Fibroblast of lung (primary cell): ENCODE data around the gene NR6A1. TPM values are rescaled to one million over a fixed set of nuclear protein-coding genes. Genes with fewer than 3 reads are reported as not detected.

Experiments
- DNase-seq, 2 donors: peaks; one replicate each; pipeline versions ENCODE4 v3.0.0 to v3.0.0-alpha.2; 2010; ENCODE audit warnings: low read depth in 2 of 2
- H2AFZ ChIP-seq: 2 replicates; pipeline ENCODE4 v1.5.1; 2012; ENCODE audit warnings: low read length, control low read depth, inconsistent platforms
- H3K27ac ChIP-seq: 2 replicates; pipeline ENCODE4 v1.5.1; 2011; ENCODE audit warnings: low read length, control low read depth; ENCODE audit not compliant: insufficient read depth
- H3K27me3 ChIP-seq: 2 replicates; pipeline ENCODE4 v1.5.1; 2011; ENCODE audit warnings: mild to moderate bottlenecking, low read length; ENCODE audit not compliant: control insufficient read depth, insufficient read depth
- H3K36me3 ChIP-seq: 2 replicates; pipeline ENCODE4 v1.5.1; 2011; ENCODE audit warnings: low read length; ENCODE audit not compliant: control insufficient read depth, insufficient read depth
- H3K4me1 ChIP-seq: 2 replicates; pipeline ENCODE4 v1.5.1; 2011; ENCODE audit warnings: low read length; ENCODE audit not compliant: control insufficient read depth, insufficient read depth; ENCODE audit errors: extremely low read depth
- H3K4me2 ChIP-seq: 2 replicates; pipeline ENCODE4 v1.5.1; 2011; ENCODE audit warnings: low read length, control low read depth; ENCODE audit not compliant: insufficient read depth; ENCODE audit errors: extremely low read depth
- H3K4me3 ChIP-seq, 4 experiments: fragments of 200-600 bp in 1 of 4; sonication (generic) in 1 of 4; replicated peaks in 1 of 4; 2 replicates each; pipeline ENCODE4 v1.5.1; 2011 to 2016; ENCODE audit warnings: low read length in 4 of 4, low read depth in 3 of 4, mild to moderate bottlenecking in 3 of 4, control low read depth in 2 of 4, inconsistent platforms in 1 of 4, mixed read lengths in 1 of 4; ENCODE audit not compliant: insufficient read depth in 1 of 4; ENCODE audit errors: control extremely low read depth in 1 of 4
- H3K79me2 ChIP-seq: 2 replicates; pipeline ENCODE4 v1.5.1; 2012; ENCODE audit warnings: mild to moderate bottlenecking, low read length, inconsistent platforms; ENCODE audit not compliant: control insufficient read depth, insufficient read depth
- H3K9ac ChIP-seq: 2 replicates; pipeline ENCODE4 v1.5.1; 2011; ENCODE audit warnings: mild to moderate bottlenecking, low read length, control low read depth; ENCODE audit not compliant: insufficient read depth
- H3K9me3 ChIP-seq: 2 replicates; pipeline ENCODE4 v1.5.1; 2012; ENCODE audit warnings: low read depth, low read length; ENCODE audit not compliant: control insufficient read depth, insufficient read depth
- H4K20me1 ChIP-seq: 2 replicates; pipeline ENCODE4 v1.5.1; 2011; ENCODE audit warnings: low read length; ENCODE audit not compliant: control insufficient read depth, insufficient read depth; ENCODE audit errors: extremely low read depth
- CTCF ChIP-seq, 2 donors: IDR thresholded peaks in 1 of 2; conservative IDR thresholded peaks in 1 of 2; 1 replicate in 1 of 2; 2 replicates in 1 of 2; pipeline ENCODE4 v1.5.1; 2011 to 2012; ENCODE audit warnings: low read length in 2 of 2, control low read depth in 1 of 2, inconsistent platforms in 1 of 2, low read depth in 1 of 2, mild to moderate bottlenecking in 1 of 2
- EZH2 ChIP-seq: IDR thresholded peaks from 2 replicates; pipeline ENCODE4 v1.5.1; 2012; ENCODE audit warnings: low read length, control low read depth, mild to moderate bottlenecking; ENCODE audit errors: missing control alignments
- polyA plus RNA-seq, 2 donors: library from polyadenylated mRNA; depleted of rRNA in 1 of 2; stranded (reverse) in 1 of 2; unstranded in 1 of 2; fragments of >200 nt; gene quantifications; 2 replicates each; pipeline ENCODE4 v1.2.1, GENCODE V29; 2011 to 2012; ENCODE audit warnings: missing spikeins in 1 of 2
- total RNA-seq: library from RNA; depleted of rRNA; stranded (reverse); fragments of >200 nt; gene quantifications from 2 replicates; pipeline ENCODE4 v1.2.1, GENCODE V29; 2014

Gene NR6A1
- total and polyA plus RNA-seq, 2 donors (not counting 1 experiment from before 2014, with no cell fraction given), result 0.07 to 0.50 TPM

- no peak overlapping the region for H3K4me3 ChIP-seq
- TF ChIP-seq CTCF (conservative IDR thresholded peaks at IDR 0.05 in 1 of 2, IDR thresholded peaks at IDR 0.05 in 1 of 2; ENCODE audit: low read depth in 1 of 2, low read length in 2 of 2), result peak; percentile 6 to 16
- TF ChIP-seq EZH2, result no peak
- no peak overlapping the region for H3K9ac ChIP-seq
Observed at GRCh38 chr9:124812441-124812876, 41.3 kb upstream of the NR6A1 start.

DNA sequence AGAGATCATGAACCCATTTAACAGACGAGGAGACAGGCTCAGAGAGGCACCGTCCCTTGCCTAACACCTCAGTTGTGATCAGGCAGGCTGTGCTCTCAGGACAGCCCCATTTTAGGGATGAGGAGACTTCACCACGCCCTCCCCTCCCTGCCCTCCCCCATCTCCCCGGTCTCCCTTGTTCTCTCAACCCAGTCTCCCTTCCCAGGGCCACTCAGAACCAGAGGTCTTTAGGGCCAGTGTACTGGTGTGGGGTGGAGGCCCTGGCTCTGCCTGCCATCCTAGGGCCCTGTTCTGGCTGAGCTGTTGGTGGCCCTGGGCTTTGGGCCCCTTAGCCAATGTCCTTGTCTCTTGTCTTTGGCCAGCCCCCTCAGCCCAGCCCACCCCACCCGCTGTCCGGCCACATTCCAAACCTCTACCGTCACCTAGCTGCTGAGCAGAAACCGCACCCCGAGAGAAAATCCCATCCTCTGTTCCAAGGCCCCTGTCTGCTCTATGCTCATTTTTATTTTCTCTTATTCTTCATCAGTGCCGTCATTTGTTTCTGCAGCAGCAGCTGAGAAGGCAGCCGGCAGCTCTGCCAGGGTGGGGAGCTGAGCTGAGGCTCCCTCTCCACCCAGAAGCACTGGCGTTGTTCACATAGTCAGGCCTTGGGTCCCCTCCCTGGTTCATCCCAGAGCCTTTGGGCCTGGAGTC lies 39.7 kb upstream of the NR6A1 start:
- Histone ChIP-seq H3K27me3 (no peaks in the 10 kb centered on the region), H3K4me2 (peak overlapping the region; percentile 4), H3K9ac (no peak overlapping the region), H2AFZ (peak overlapping the region; percentile 30), H3K36me3 (no peaks in the 10 kb centered on the region), H3K9me3 (no peaks in the 10 kb centered on the region), H4K20me1 (no peaks in the 10 kb centered on the region), H3K4me3 (no peak overlapping the region), H3K79me2 (no peaks in the 10 kb centered on the region), H3K27ac (peak overlapping the region; percentile 80), H3K4me1 (peaks cover 14% of the 10 kb centered on the region)
- peak; percentile 79 to 94 for DNase-seq
- TF ChIP-seq EZH2 (no peak), CTCF (conservative IDR thresholded peaks at IDR 0.05 in 1 of 2, IDR thresholded peaks at IDR 0.05 in 1 of 2; ENCODE audit: low read depth in 1 of 2, low read length in 2 of 2) (no peak)

More at GRCh38 chr9:124812441-124812876, 41.3 kb upstream of the NR6A1 start:
- no peak overlapping the region for H2AFZ ChIP-seq
- H3K27me3 ChIP-seq, result no peaks in the 10 kb centered on the region
- no peaks in the 10 kb centered on the region for H4K20me1 ChIP-seq
- DNase-seq, result peak; percentile 95 to 100
- no peaks in the 10 kb centered on the region for H3K79me2 ChIP-seq
- H3K4me2 ChIP-seq, result peak overlapping the region; percentile 4
- H3K9me3 ChIP-seq, result no peaks in the 10 kb centered on the region
- peaks cover 14% of the 10 kb centered on the region for H3K4me1 ChIP-seq
- no peak overlapping the region for H3K27ac ChIP-seq
- H3K36me3 ChIP-seq, result no peaks in the 10 kb centered on the region

DNA sequence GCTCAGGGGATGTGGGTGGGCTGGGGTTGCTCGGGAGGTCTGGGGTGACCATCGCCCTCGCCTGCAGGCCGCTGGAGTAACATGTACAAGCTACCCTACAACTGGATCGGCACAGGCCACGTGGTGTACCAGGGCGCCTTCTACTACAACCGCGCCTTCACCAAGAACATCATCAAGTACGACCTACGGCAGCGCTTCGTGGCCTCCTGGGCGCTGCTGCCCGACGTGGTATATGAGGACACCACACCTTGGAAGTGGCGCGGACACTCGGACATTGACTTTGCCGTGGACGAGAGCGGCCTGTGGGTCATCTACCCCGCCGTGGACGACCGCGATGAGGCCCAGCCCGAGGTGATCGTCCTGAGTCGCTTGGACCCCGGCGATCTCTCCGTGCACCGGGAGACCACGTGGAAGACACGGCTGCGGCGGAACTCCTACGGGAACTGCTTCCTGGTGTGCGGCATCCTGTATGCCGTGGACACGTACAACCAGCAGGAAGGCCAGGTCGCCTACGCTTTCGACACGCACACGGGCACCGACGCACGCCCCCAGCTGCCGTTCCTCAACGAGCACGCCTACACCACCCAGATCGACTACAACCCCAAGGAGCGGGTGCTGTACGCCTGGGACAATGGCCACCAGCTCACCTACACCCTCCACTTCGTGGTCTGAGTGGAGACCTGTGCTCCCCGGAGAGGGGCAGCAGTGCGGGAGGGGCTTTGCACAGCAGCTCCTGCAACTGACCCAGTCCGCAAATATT lies 38.8 kb upstream of the NR6A1 start:
- DNase-seq, result no peak
- Histone ChIP-seq H3K4me2 (no peak overlapping the region), H3K9ac (no peak overlapping the region), H4K20me1 (no peaks in the 10 kb centered on the region), H3K9me3 (no peaks in the 10 kb centered on the region), H3K79me2 (no peaks in the 10 kb centered on the region), H2AFZ (no peak overlapping the region), H3K27ac (no peak overlapping the region), H3K4me1 (peaks cover 14% of the 10 kb centered on the region), H3K4me3 (no peak overlapping the region), H3K27me3 (no peaks in the 10 kb centered on the region), H3K36me3 (no peaks in the 10 kb centered on the region)
- no peak for TF ChIP-seq EZH2
- no peak for TF ChIP-seq CTCF (conservative IDR thresholded peaks at IDR 0.05 in 1 of 2, IDR thresholded peaks at IDR 0.05 in 1 of 2; ENCODE audit: low read depth in 1 of 2, low read length in 2 of 2)
